Amniotic stem cell (primary cell): ENCODE measurements around the gene ABCB10.

Experiments
- DNase-seq: peaks from one replicate; lab custom pipeline; 2025; lab: John Stamatoyannopoulos, UW

ABCB10 gene

DNA sequence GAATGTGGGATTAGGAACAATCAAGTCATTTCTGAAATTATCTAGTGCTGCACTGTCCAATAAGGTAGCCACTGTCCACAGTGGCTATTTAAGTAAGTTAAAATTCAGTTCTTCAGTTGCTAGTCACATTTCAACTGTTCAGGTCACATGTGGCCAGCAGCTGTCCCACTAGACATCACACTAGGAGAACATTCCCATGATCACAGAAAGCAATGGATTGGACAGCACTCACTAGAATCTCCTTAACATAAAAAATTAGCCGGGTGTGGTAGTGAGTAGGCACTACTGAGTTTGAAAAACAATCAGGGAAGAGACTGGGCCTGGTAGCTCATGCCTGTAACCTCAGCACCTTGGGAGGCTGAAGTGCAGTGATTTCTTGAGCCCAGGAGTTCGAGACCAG lies 84.0 kb downstream of the ABCB10 start:
- DNase-seq: no peak

DNA sequence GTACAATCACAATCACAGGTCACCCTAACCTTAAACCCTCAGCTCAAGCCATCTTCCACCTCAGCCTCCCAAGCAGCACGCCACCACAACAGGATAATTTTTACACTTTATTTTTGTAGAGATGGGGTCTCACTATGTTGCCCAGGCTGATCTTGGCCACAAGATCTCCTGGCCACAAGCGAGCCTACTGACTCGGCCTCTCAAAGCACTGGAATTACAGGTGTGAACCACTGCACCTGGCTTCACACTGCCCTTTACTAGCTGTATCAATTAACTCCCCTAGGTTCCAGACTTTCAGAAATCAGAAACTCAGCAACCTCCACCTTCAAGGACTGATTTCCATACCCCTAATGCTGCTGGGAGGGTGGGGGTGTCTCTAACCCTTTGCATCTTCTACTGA lies 87.3 kb downstream of the ABCB10 start:
- no peak for DNase-seq

DNA sequence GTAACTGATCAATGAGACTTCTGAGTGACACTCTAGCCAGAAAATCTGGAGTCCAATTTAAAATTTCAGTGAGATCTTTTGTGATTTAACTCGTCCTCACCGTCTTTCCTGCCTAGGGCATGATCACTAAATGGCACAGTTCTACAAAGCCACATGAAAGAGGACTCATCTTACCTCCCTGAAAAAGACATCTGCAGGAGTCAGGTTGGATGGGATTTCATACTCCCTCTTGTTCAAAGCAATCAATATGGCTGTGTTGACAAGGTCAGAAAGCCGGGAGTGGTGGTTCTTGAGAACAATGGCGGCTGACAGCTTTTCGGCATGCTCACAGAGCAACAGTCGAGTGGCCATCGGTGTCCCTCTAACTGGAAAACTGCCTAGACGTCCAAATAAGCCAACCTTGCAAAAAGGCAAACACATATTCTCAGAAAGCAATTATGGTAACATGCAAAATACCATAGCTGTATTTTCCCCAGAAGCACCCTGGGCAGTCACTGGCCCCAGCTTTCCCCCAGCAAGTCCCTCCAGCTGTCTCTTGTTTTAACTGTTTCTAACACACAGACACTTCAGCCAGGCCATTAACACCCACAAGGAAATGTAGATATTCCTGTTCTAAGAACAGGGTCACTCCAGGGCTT lies 88.0 kb downstream of the ABCB10 start:
- no peak for DNase-seq

DNA sequence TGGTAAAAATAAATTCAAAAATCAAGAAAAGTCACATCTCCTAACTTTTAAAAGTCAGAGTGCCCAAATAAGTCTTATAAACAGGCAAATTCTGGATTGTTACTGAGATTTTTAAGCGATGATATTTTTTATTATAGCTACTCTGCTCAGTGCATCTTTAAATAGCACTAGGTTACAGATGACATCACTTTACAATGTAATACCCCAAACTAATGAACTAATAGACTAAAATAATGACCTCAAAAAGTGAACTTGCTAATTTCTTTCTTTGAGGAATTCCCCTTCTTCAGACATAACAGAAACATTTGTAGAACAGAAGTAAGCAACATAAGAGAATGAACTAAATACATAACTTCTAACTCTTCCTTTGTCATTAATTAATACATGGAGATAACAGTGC lies 91.6 kb downstream of the ABCB10 start:
- DNase-seq: no peak
